ENCODE results near the gene GMPR.

The GMPR gene

GRCh38 chr6:16306334-16306733 lies 67.9 kb downstream of the GMPR start:
- DNase-seq = no peak

- DNase-seq = no peak
Measured at GRCh38 chr6:16311763-16312162, 73.4 kb downstream of the GMPR start.

GRCh38 chr6:16313732-16314131 lies 75.3 kb downstream of the GMPR start:
- DNase-seq = no peak

GRCh38 chr6:16314296-16314695 lies 75.9 kb downstream of the GMPR start:
- DNase-seq = no peak

GRCh38 chr6:16316741-16317251 lies 78.4 kb downstream of the GMPR start:
- DNase-seq = peak; percentile 54

DNA sequence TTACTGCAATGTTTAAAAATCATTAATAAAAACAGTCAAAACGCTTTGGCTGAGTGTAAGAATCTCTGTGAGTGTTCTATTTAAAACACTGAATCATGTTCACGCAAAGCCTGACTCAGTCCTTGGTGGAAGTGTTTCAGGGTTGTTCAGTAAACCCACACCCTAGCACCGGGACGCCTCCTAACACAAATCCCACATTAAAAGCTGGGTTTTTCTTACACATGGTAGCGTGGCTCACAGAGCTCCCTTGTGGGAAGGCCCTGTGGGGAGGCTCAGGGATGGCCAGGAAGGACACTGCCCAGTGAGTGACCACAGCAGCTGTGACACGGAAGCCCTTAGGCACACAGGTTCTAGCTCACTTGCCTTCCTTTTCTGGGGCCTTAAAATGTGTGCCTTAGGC lies 80.2 kb downstream of the GMPR start:
- DNase-seq = no peak

DNA sequence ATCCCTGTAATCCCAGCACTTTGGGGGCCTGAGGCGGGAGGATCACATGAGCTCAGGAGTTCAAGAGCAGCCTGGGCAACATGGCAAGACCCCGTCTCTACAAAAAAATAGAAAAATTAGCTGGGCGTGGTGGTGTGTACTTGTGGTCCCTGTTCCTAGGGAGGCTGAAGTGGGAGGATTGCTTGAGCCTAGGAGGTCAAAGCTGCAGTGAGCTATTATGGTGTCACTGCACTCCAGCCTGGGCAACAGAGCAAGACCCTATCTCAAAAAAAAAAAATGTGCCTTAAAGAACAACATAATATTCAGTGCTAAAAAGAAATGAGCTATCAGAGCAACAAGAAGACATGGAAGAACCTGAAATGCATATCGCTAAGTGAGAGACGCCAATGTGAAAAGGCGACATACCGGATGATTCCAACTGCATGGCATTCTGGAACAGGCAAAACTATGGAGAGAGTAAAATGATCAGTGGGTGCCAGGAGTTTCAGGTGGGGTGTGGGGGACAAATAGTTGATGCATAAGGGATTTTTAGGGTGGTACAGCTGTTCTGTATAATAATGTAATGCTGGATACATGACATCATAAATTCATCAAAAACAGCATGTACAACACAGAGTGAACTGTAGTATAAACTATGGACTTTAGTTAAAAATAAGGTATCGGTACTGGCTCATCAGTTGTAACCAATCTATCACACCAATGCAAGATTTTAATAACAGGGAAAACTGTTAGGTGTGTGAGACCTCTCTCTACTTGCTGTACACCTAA lies 80.8 kb downstream of the GMPR start:
- no peak for DNase-seq

GRCh38 chr6:16319813-16320532 lies 81.6 kb downstream of the GMPR start:
- DNase-seq = peak; percentile 20

- DNase-seq = no peak
Measured at GRCh38 chr6:16320533-16321340, 82.3 kb downstream of the GMPR start.

DNA sequence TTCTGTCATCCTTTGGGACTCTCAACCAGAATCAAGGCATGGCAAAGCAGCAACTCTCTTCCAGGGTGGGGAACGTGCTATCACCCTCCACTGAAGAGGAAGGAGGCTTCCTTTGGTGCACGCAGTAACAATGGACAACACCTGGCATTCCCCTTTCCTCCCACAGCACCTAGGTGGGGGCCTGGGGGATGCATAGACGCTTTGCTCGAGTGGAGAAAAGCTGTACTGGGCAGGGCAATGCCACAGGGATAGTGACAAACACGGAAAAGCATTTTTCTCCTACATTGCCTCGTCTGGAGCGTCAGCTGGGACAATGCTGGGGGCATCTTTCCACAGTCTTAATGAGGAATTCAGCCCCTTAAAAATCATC lies 82.9 kb downstream of the GMPR start:
- DNase-seq = no peak

DNA sequence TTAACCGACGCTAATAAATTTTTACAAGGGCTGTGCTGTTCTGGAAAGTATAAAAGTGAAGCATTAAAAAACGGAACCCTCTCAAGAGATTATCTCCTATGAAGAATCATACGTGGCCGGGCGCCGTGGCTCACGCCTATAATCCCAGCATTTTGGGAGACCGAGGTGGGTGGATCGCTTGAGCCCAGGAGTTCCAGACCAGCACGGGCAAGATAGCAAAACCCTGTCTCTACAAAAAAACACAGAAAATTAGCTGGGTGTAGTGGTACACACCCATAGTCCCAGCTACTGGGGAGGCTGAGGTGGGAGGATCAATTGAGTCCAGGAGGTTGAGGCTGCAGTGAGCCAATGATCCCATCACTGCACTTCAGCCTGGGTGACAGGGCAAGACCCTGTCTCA lies 83.4 kb downstream of the GMPR start:
- DNase-seq = no peak

GRCh38 chr6:16322666-16323312 lies 84.4 kb downstream of the GMPR start:
- DNase-seq = peak; percentile 60

DNA sequence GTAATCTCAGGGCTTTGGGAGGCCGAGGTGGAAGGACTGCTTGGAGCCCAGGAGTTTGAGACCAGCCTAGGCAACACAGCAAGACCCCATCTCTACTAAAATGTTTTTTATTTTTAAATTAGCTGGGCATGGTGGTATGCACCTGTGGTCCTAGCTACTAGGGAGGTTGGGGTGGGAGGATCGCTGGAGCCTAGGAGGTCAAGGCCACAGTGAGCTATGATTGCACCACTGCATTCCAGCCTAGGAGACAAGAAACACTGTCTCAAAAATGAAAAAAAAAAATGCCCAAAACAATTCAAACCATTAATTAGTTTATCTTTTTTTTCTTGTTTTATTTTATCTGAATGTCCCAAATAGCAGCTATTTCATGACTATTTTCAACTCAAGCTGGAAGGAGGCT lies 85.8 kb downstream of the GMPR start:
- DNase-seq = no peak

- no peak for DNase-seq
Measured at GRCh38 chr6:16324606-16325225, 86.3 kb downstream of the GMPR start.

GRCh38 chr6:16326531-16326930 lies 88.1 kb downstream of the GMPR start:
- no peak for DNase-seq

- no peak for DNase-seq
Measured at GRCh38 chr6:16326971-16327776, 88.8 kb downstream of the GMPR start.

GRCh38 chr6:16327777-16328325 lies 89.5 kb downstream of the GMPR start:
- no peak for DNase-seq

DNA sequence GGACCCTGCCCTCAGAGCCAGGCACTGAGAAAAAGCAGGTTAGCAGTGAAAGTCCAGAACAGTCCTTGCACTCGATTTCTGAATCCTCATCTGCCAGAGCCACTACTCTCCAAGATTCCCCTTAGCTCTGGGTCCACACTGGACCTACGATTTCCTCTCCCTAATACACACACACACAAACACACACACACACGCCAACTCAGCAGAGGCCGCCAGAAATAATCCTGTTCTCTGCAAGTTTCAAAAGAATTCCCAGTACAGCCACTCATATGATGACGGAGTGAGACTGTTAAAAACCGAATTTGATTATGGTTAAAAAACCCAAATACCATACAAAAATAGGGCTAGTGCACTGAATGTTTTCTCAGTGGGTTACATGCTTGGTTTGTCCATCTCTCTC lies 90.8 kb downstream of the GMPR start:
- DNase-seq = no peak

DNA sequence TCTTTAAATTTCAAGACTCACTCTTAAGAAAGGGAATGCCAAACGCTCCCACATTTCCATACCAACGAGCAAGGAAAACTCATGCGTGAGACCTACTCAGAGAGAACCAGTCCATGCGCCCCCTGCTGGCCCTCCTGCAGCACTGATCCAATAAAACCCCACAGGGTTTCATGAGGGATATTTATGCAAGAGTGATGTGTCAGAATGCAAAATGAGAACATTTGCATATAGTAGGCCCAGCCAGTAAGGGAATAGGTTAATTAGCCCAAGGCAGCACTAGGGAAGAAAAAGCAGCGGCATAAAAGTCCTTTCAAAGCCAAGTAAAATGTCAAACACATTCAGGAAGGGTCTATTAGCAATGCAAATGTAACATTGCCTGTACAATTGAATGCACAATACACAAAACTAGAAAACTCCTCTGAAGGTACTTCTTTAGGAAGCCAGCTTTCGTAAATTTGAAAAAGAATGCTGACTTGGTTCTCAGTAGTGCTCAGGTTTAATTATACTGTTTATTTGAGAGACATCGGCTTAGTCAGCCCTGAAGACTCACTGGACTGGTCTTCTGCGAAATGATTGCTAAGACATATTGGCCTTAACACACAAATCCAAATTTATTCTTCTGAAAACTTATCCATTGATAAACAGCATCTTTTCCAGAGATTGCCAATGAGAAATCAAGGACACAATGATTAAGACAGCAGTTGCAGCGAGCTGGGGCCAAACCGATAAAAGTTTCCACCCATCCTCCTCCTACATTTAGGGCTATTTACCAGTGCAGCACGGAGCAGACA lies 93.2 kb downstream of the GMPR start:
- peak; percentile 12 for DNase-seq

DNA sequence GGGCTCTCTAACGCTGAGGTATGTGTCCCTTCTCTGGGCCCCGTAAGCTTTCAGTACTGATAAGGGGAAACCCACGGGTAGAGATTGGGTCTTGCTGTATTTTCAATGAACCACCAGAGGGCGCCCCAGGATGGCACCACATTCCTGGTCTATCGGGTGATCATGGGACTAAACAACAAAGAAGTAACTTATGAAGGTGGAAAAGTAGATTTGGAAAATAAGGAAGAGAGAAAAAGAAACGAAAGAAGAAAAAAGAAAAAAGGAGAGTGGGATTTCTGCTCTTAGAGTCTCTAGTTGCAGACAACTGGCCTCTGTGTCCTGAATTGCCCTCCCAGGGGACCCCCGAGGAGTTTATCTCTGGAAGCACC lies 93.8 kb downstream of the GMPR start:
- DNase-seq = no peak

GRCh38 chr6:16333580-16333979 lies 95.2 kb downstream of the GMPR start:
- no peak for DNase-seq

Data from NCI-H1436 treated with DMSO at 0.1 percent for 48 hours (cell line).